NB4 (cell line): ENCODE results near the gene ARHGEF17.

ENCODE experiments used
- CTCF ChIP-seq: IDR thresholded peaks from one replicate; pipeline ENCODE4 v1.5.1; 2012; ENCODE audit warnings: low read depth, low read length
- MAX ChIP-seq: IDR thresholded peaks from 2 replicates; pipeline ENCODE4 v1.6.1; 2011; ENCODE audit warnings: low read depth, low read length
- MYC ChIP-seq: IDR thresholded peaks from 2 replicates; pipeline ENCODE4 v1.6.1; 2011; ENCODE audit warnings: low read depth, low read length
- POLR2A ChIP-seq: IDR thresholded peaks from 2 replicates; pipeline ENCODE4 v1.6.1; 2011; ENCODE audit warnings: mild to moderate bottlenecking; ENCODE audit not compliant: insufficient read length; ENCODE audit errors: extremely low read depth

DNA sequence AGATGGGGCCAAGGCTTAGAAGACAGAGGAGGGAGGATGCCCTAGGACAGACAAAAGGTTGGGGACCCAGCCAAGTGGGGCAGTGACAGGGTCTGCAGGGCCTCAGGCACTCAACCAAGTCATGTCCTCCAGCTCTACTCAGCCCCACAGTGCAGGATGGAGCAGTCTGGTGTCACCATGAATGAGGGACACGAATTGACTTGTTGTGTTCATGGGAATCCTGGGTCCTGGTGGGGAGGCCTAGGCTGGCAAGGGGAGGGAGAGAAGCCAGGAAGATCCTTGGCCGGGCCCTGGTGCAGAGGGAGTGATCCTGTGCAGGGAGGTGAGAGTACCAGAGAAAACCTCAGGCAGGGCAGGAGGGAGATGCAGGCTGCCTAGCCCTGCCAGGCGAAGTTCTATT is 24.0 kb upstream of the ARHGEF17 start:
- TF ChIP-seq CTCF: no peak
- TF ChIP-seq MYC: no peak
- no peak for TF ChIP-seq POLR2A
- TF ChIP-seq MAX: no peak
